Upper lobe of left lung (tissue), 6 donors: ENCODE data around the gene GSDMA. TPM values are rescaled to one million over a fixed set of nuclear protein-coding genes. Genes with fewer than 3 reads are reported as not detected.

Experiments used
- ATAC-seq, 2 donors: fragments of 200-7000 bp; cut with Tn5 transposase; one replicate each; pipeline ENCODE4 v1.9.1; 2022; ENCODE audit warnings: mild to moderate bottlenecking in 2 of 2, moderate library complexity in 2 of 2; ENCODE audit not compliant: low FRiP score in 2 of 2
- DNase-seq, 2 donors: peaks; one replicate each; pipeline ENCODE4 v3.0.0-alpha.2; 2019 to 2020
- H3K27ac ChIP-seq, 4 donors: fragments of 200-600 bp; sonication (generic); one replicate each; pipeline ENCODE4 v1.5.1; 2016 to 2019
- H3K27me3 ChIP-seq, 4 donors: fragments of 200-600 bp; sonication (generic); one replicate each; pipeline ENCODE4 v1.5.1; 2017 to 2019
- H3K36me3 ChIP-seq, 4 donors: fragments of 200-600 bp; sonication (generic); one replicate each; pipeline ENCODE4 v1.5.1; 2016 to 2019
- H3K4me1 ChIP-seq, 4 donors: fragments of 200-600 bp; sonication (generic); one replicate each; pipeline ENCODE4 v1.5.1; 2018 to 2019
- H3K4me3 ChIP-seq, 4 donors: fragments of 200-600 bp; sonication (generic); one replicate each; pipeline ENCODE4 v1.5.1; 2017 to 2019; ENCODE audit warnings: mild to moderate bottlenecking in 2 of 4, moderate library complexity in 1 of 4
- H3K9me3 ChIP-seq, 4 donors: fragments of 200-600 bp; sonication (generic); one replicate each; pipeline ENCODE4 v1.5.1; 2018 to 2019
- EP300 ChIP-seq, 4 donors: sonication (generic); formaldehyde crosslinking; IDR thresholded peaks; one replicate each; pipeline ENCODE4 v1.5.1; 2017; ENCODE audit warnings: antibody characterized with exemption in 4 of 4, control low read depth in 2 of 4
- POLR2A ChIP-seq, 4 donors: fragments of 450-650 bp; IDR thresholded peaks; one replicate each; pipeline ENCODE4 v1.5.1; 2016 to 2017; ENCODE audit warnings: antibody characterized with exemption in 4 of 4, mild to moderate bottlenecking in 2 of 4
- POLR2AphosphoS5 ChIP-seq, 2 donors: sonication (generic); formaldehyde crosslinking; IDR thresholded peaks; one replicate each; pipeline ENCODE4 v1.5.1; 2017; ENCODE audit warnings: antibody characterized with exemption in 2 of 2
- WGBS, 2 donors: methylation state at CpG; one replicate each; pipeline ENCODE4 v1.1.5; 2017 to 2018; 5-methylcytosine and 5-hydroxymethylcytosine counted together
- total RNA-seq, 6 donors: library from RNA; depleted of rRNA in 4 of 6; stranded (reverse); fragments of >200 nt in 4 of 6; gene quantifications; one replicate each; pipeline versions ENCODE4 v1.1.0 to v1.2.1, GENCODE V29; 2016 to 2021
- TF ChIP-seq, protein P1 (sequence below), 6 experiments: fragments of 450-650 bp in 4 of 6; fragments of 200-600 bp in 2 of 6; sonication (generic) in 2 of 6; IDR thresholded peaks; one replicate each; pipeline ENCODE4 v1.5.1; 2016 to 2019; ENCODE audit warnings: antibody characterized with exemption in 6 of 6
- donor health status: DM: no; HTN: no; CAD: no; lungs with moderate emphysema.
- donor health status: DM: no; HTN: yes; CAD: no; lungs with severe emphysema.

The GSDMA gene
- total RNA-seq, 6 donors from 2014 or later = 0.14 to 0.61 (median 0.51) TPM; not detected in 2

DNA sequence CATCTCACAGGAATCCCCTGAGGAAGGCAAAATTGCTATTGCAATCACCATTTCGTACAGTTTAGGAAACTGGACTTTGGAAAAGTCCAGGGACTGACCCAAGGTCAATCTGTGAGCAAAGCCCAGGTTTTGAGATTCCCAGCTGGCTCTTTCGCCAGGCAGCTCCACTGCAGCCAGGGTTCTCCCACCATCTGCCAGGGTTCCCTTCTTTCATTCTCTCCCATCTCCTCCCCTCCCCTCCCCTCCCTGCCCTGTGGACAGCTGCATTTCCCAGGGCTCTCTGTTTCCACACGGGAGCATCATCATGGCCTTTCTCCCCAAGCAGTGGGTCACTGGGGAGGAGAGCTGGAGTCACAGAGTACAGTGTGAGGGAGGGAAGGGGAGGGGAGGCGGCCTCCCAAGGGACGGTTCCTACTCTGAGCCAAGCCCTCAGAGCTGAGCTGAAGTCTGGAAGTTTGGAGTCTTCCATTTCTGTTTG is 11.9 kb upstream of the GSDMA start:
- Histone ChIP-seq H3K27ac (peak overlapping the region in 1 of 4 donors; percentile 85), H3K4me3 (no peak overlapping the region), H3K4me1 (peaks cover 17 to 34% (median 23%) of the 10 kb centered on the region in 4 donors), H3K27me3 (no peaks in the 10 kb centered on the region), H3K36me3 (no peaks in the 10 kb centered on the region), H3K9me3 (no peaks in the 10 kb centered on the region)
- TF ChIP-seq, protein P1, sequence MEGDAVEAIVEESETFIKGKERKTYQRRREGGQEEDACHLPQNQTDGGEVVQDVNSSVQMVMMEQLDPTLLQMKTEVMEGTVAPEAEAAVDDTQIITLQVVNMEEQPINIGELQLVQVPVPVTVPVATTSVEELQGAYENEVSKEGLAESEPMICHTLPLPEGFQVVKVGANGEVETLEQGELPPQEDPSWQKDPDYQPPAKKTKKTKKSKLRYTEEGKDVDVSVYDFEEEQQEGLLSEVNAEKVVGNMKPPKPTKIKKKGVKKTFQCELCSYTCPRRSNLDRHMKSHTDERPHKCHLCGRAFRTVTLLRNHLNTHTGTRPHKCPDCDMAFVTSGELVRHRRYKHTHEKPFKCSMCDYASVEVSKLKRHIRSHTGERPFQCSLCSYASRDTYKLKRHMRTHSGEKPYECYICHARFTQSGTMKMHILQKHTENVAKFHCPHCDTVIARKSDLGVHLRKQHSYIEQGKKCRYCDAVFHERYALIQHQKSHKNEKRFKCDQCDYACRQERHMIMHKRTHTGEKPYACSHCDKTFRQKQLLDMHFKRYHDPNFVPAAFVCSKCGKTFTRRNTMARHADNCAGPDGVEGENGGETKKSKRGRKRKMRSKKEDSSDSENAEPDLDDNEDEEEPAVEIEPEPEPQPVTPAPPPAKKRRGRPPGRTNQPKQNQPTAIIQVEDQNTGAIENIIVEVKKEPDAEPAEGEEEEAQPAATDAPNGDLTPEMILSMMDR (IDR thresholded peaks at IDR 0.05) = no peak
- TF ChIP-seq POLR2A (IDR thresholded peaks at IDR 0.05) (no peak), EP300 (IDR thresholded peaks at IDR 0.05) (no peak), POLR2AphosphoS5 (IDR thresholded peaks at IDR 0.05) (no peak)
- 62 to 68% methylated on average over 5 of the region's 5 CpGs for WGBS, 2 donors
- no peak for ATAC-seq
- no peak for DNase-seq

DNA sequence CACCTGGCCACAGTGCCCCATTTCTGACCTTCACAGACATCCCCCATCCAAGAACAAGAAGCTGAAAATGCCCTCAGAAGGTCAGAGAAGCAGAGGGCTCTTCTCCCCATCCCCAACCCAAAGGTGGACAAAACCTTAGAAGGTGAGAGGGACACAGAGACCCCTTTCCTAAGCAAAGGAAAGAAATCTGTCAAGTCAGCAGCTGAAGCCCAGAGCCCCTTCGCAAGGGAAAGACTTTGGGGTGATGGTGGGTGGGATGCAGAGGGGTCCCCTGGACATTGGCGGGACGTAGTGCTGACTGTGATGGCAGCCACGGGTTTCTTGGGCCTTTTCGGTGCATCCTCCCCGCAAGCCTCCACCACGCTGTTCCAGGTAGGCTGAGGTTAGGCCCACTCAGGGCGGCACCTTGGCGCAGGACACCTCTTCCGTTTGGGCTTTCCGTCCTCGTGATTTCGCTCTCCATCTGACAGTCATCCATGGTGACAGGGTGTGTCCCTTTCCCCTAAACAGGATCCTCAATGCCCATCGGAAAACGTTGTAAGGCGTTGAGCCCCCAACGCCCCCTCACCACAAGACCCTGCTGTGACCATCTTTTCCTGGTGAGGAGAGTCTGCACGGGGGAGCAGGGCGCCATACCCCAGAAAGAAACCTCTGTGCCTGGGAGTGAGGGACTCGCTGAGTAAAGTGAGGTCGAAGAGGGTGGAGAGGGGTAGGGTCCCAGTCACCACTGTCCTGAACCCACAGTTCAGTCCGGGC is 10.7 kb upstream of the GSDMA start:
- no peaks in the 10 kb centered on the region for H3K27me3 ChIP-seq
- peaks cover 17 to 34% (median 23%) of the 10 kb centered on the region in 4 donors for H3K4me1 ChIP-seq
- 56 to 60% methylated on average over 16 to 22 of the region's 22 CpGs for WGBS, 2 donors
- no peaks in the 10 kb centered on the region for H3K9me3 ChIP-seq
- no peak for ATAC-seq
- peak overlapping the region; percentile 17 to 56 (median 42) for H3K4me3 ChIP-seq
- peak in 1 of 2 donors; percentile 39 for DNase-seq
- no peaks in the 10 kb centered on the region for H3K36me3 ChIP-seq
- peak overlapping the region; percentile 46 to 85 (median 66) for H3K27ac ChIP-seq
- TF ChIP-seq POLR2AphosphoS5 (IDR thresholded peaks at IDR 0.05) (no peak), EP300 (IDR thresholded peaks at IDR 0.05) (no peak)
- TF ChIP-seq, protein P1 (IDR thresholded peaks at IDR 0.05) = no peak

DNA sequence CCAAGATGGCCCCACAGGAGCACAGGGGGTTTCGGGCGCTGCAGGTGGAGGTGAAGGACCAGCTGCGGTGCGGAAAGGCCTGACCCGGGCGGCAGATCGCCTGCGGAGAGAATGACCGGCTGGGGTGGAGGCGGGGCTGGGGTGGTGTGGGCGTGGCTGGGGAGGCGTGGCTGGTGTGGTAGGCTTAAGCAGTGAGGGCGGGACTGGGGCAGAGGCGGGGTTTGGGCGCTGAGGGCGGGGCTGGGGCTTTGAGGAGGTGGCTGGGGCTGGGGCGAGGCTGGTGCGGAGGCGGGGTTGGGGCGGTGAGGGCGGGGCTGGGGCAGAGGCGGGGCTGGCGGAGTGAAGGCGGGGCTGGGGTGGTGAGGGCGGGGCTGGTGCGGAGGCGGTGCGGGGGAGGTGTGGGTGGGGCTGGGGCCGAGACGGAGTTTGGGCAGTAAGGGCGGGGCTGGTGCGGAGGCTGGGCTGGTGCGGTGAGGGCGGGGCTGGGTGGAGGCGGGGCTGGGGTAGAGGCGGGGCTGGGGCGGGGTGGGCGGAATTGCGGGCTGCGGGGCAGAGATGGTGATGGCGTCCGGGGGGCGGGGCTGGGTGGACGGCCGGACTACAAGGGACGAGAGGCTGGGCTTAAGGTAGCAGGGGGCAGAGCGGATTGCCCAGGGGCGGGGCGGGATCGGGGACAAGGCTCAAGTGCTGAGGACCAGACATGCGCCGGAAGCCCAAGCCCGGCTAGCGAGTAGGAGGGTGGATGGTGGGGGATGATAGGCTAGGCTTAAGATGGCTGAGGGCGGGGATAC is 9.9 kb upstream of the GSDMA start:
- H3K4me3 ChIP-seq = peak overlapping the region; percentile 17 to 56 (median 42)
- DNase-seq (peak; percentile 98 to 100), ATAC-seq (peak; percentile 95 to 96)
- TF ChIP-seq EP300 (IDR thresholded peaks at IDR 0.05) = no peak
- peak; percentile 30 to 51 for TF ChIP-seq POLR2AphosphoS5 (IDR thresholded peaks at IDR 0.05)
- TF ChIP-seq POLR2A (IDR thresholded peaks at IDR 0.05) = peak in 1 of 4 donors; percentile 81
- peaks cover 17 to 34% (median 23%) of the 10 kb centered on the region in 4 donors for H3K4me1 ChIP-seq
- peak overlapping the region; percentile 46 to 85 (median 76) for H3K27ac ChIP-seq
- no peaks in the 10 kb centered on the region for H3K27me3 ChIP-seq
- H3K9me3 ChIP-seq = no peaks in the 10 kb centered on the region
- no peaks in the 10 kb centered on the region for H3K36me3 ChIP-seq
- 1 to 10% methylated on average over 8 to 24 of the region's 55 CpGs for whole genome bisulfite sequencing, 2 donors

DNA sequence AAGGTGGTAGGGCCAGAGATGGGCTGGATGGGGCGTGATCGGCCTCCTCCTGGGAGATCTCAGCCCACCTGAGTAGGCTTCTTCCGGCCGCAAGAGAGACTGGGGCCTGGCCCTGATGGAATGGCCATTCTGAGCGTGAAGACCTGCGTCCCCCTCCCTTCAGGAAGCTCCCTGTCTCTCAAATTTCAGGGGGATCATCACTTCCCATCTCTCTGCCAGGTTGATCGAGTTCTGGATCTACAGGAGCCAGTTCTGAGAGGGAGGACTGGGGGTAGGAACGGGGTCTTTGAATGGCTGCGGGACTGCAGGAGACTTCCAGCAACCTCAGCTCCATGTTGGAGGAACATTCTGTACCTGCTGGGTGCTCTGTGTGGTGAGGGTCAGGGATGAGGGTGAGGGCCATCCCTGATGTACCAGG is 9.3 kb upstream of the GSDMA start:
- peaks cover 17 to 29% (median 21%) of the 10 kb centered on the region in 4 donors for H3K4me1 ChIP-seq
- DNase-seq = no peak
- no peak for TF ChIP-seq POLR2AphosphoS5 (IDR thresholded peaks at IDR 0.05)
- no peak for TF ChIP-seq POLR2A (IDR thresholded peaks at IDR 0.05)
- TF ChIP-seq, protein P1 (IDR thresholded peaks at IDR 0.05) = no peak
- no peak for TF ChIP-seq EP300 (IDR thresholded peaks at IDR 0.05)
- peak overlapping the region in 3 of 4 donors; percentile 48 to 79 (median 75) for H3K27ac ChIP-seq
- H3K27me3 ChIP-seq = no peaks in the 10 kb centered on the region
- peak overlapping the region in 3 of 4 donors; percentile 37 to 56 (median 48) for H3K4me3 ChIP-seq
- H3K9me3 ChIP-seq = no peaks in the 10 kb centered on the region
- 27 to 58% methylated on average over 5 to 9 of the region's 9 CpGs for WGBS, 2 donors
- no peaks in the 10 kb centered on the region for H3K36me3 ChIP-seq
- ATAC-seq = no peak

DNA sequence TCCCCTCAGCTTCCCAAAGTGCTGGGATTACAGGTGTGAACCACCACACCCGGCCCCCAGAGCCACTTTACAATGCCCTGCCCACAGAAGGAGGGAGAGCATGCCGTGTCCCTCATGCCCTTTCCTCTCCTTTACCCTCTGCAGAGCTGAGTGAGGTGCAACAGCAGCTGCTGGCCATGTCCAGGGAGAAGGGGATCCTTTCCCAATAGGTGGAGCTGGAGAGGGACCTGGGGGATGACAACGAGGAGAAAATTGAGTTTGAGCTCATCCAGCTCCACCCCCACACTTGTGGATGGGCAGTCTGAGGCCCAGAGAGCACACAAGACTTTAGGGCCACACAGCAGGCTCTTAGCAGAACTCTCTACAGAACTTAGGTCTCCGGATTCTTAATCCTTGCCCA is 7.9 kb upstream of the GSDMA start:
- Histone ChIP-seq H3K4me1 (peaks cover 8 to 24% (median 21%) of the 10 kb centered on the region in 4 donors), H3K36me3 (no peaks in the 10 kb centered on the region), H3K27me3 (no peaks in the 10 kb centered on the region), H3K9me3 (no peaks in the 10 kb centered on the region), H3K4me3 (no peak overlapping the region), H3K27ac (no peak overlapping the region)
- ATAC-seq (no peak), DNase-seq (no peak)
- WGBS, 2 donors = 80 to 92% methylated on average over 2 to 3 of the region's 4 CpGs
- TF ChIP-seq, protein P1 (IDR thresholded peaks at IDR 0.05) = no peak
- TF ChIP-seq POLR2AphosphoS5 (IDR thresholded peaks at IDR 0.05) = no peak
- no peak for TF ChIP-seq POLR2A (IDR thresholded peaks at IDR 0.05)
- no peak for TF ChIP-seq EP300 (IDR thresholded peaks at IDR 0.05)
